HEK293T (cell line): ENCODE data around the gene SNRPB.

ENCODE experiments used
- ARNT ChIP-seq: fragments of 450-650 bp; IDR thresholded peaks from 2 replicates; pipeline ENCODE4 v1.6.1; 2017; ENCODE audit warnings: mild to moderate bottlenecking
- BHLHE40 ChIP-seq: fragments of 450-650 bp; IDR thresholded peaks from 2 replicates; pipeline ENCODE4 v1.6.1; 2016; ENCODE audit warnings: mild to moderate bottlenecking, moderate library complexity, borderline replicate concordance
- ELF4 ChIP-seq: fragments of 450-650 bp; IDR thresholded peaks from 2 replicates; pipeline ENCODE4 v1.6.1; 2017; ENCODE audit warnings: antibody characterized with exemption
- FOXA1 ChIP-seq: fragments of 450-650 bp; IDR thresholded peaks from 2 replicates; pipeline ENCODE4 v1.6.1; 2016; ENCODE audit warnings: mild to moderate bottlenecking
- SP1 ChIP-seq: fragments of 450-650 bp; IDR thresholded peaks from 2 replicates; pipeline ENCODE4 v1.6.1; 2017

GRCh38 chr20:2418388-2418787, 52.2 kb downstream of the SNRPB start:
- TF ChIP-seq FOXA1 (no peak), BHLHE40 (no peak), ARNT (no peak), ELF4 (no peak), SP1 (no peak)
